Nephron (organoid): ENCODE measurements around the gene EPS8L1.
A peak's percentile ranks its signal among the peaks of the same experiment; 100 is the strongest.

Experiments used
- H3K27ac Mint-ChIP-seq, 3 experiments: 2 replicates each; pipeline ENCODE4 v1.8.0; 2020; ENCODE audit warnings: mixed read lengths in 3 of 3, mild to moderate bottlenecking in 2 of 3, moderate library complexity in 1 of 3
- H3K27me3 Mint-ChIP-seq: 2 replicates; pipeline ENCODE4 v1.8.0; 2021; ENCODE audit warnings: low read depth, mild to moderate bottlenecking, moderate library complexity, mixed read lengths
- H3K36me3 Mint-ChIP-seq: 2 replicates; pipeline ENCODE4 v1.8.0; 2020; ENCODE audit warnings: low read depth, mixed read lengths
- H3K4me1 Mint-ChIP-seq: 2 replicates; pipeline ENCODE4 v1.8.0; 2020; ENCODE audit warnings: mixed read lengths
- H3K4me3 Mint-ChIP-seq, 3 experiments: 2 replicates each; pipeline ENCODE4 v1.8.0; 2020; ENCODE audit warnings: mild to moderate bottlenecking in 3 of 3, mixed read lengths in 3 of 3, moderate library complexity in 2 of 3
- H3K9me3 Mint-ChIP-seq: 2 replicates; pipeline ENCODE4 v1.8.0; 2020; ENCODE audit warnings: mixed read lengths
- CTCF ChIP-seq, 3 experiments: fragments of 200-600 bp; sonication (generic); IDR thresholded peaks; one replicate each; pipeline ENCODE4 v1.5.0; 2021; ENCODE audit warnings: antibody characterized with exemption in 3 of 3; ENCODE audit not compliant: unreplicated experiment in 3 of 3

The EPS8L1 gene

GRCh38 chr19:55087542-55087901 lies 11.9 kb downstream of the EPS8L1 start:
- H3K9me3 Mint-ChIP-seq = peaks cover 2% of the 10 kb centered on the region
- H3K27ac Mint-ChIP-seq = no peak overlapping the region
- H3K27me3 Mint-ChIP-seq = peaks cover 62% of the 10 kb centered on the region
- no peak for TF ChIP-seq CTCF (IDR thresholded peaks at IDR 0.05; ENCODE audit: unreplicated experiment in 3 of 3)
- H3K4me1 Mint-ChIP-seq = peaks cover 17% of the 10 kb centered on the region
- H3K4me3 Mint-ChIP-seq = peak overlapping the region; percentile 79 to 81 (median 79)
- H3K36me3 Mint-ChIP-seq = peaks cover 8% of the 10 kb centered on the region

GRCh38 chr19:55088021-55088451 lies 12.4 kb downstream of the EPS8L1 start:
- peaks cover 6% of the 10 kb centered on the region for H3K36me3 Mint-ChIP-seq
- TF ChIP-seq CTCF (IDR thresholded peaks at IDR 0.05; ENCODE audit: unreplicated experiment in 3 of 3) = no peak
- peaks cover 17% of the 10 kb centered on the region for H3K4me1 Mint-ChIP-seq
- H3K27me3 Mint-ChIP-seq = peaks cover 57% of the 10 kb centered on the region
- H3K27ac Mint-ChIP-seq = peak overlapping the region in 2 of 3 experiments; percentile 21 to 62
- H3K9me3 Mint-ChIP-seq = no peaks in the 10 kb centered on the region
- peak overlapping the region; percentile 79 to 81 (median 81) for H3K4me3 Mint-ChIP-seq

- H3K27ac Mint-ChIP-seq = peak overlapping the region in 2 of 3 experiments; percentile 21 to 62
- H3K27me3 Mint-ChIP-seq = peaks cover 50% of the 10 kb centered on the region
- peaks cover 17% of the 10 kb centered on the region for H3K4me1 Mint-ChIP-seq
- H3K36me3 Mint-ChIP-seq = peaks cover 6% of the 10 kb centered on the region
- peak overlapping the region; percentile 79 to 81 (median 81) for H3K4me3 Mint-ChIP-seq
- H3K9me3 Mint-ChIP-seq = no peaks in the 10 kb centered on the region
- TF ChIP-seq CTCF (IDR thresholded peaks at IDR 0.05; ENCODE audit: unreplicated experiment in 3 of 3) = peak; percentile 85 to 94 (median 88)
Observed at GRCh38 chr19:55088543-55089341, 13.1 kb downstream of the EPS8L1 start.

GRCh38 chr19:55089342-55089944 lies 13.8 kb downstream of the EPS8L1 start:
- no peaks in the 10 kb centered on the region for H3K9me3 Mint-ChIP-seq
- no peak for TF ChIP-seq CTCF (IDR thresholded peaks at IDR 0.05; ENCODE audit: unreplicated experiment in 3 of 3)
- peaks cover 17% of the 10 kb centered on the region for H3K4me1 Mint-ChIP-seq
- no peak overlapping the region for H3K27ac Mint-ChIP-seq
- H3K36me3 Mint-ChIP-seq = peaks cover 6% of the 10 kb centered on the region
- H3K4me3 Mint-ChIP-seq = peak overlapping the region in 2 of 3 experiments; percentile 3 to 47
- H3K27me3 Mint-ChIP-seq = peaks cover 43% of the 10 kb centered on the region

- H3K27me3 Mint-ChIP-seq = peaks cover 32% of the 10 kb centered on the region
- peaks cover 17% of the 10 kb centered on the region for H3K4me1 Mint-ChIP-seq
- H3K27ac Mint-ChIP-seq = no peak overlapping the region
- no peak for TF ChIP-seq CTCF (IDR thresholded peaks at IDR 0.05; ENCODE audit: unreplicated experiment in 3 of 3)
- no peaks in the 10 kb centered on the region for H3K9me3 Mint-ChIP-seq
- H3K4me3 Mint-ChIP-seq = no peak overlapping the region
- peaks cover 11% of the 10 kb centered on the region for H3K36me3 Mint-ChIP-seq
Observed at GRCh38 chr19:55090564-55090963, 14.9 kb downstream of the EPS8L1 start.
